ENCODE results near the gene CHI3L1.

GRCh38 chr1:203202431-203203245 lies 16.1 kb upstream of the CHI3L1 start:
- TF ChIP-seq CTCF (IDR thresholded peaks at IDR 0.05; ENCODE audit: insufficient read depth, low read length, poor library complexity, severe bottlenecking) (no peak), EZH2phosphoT487 (conservative IDR thresholded peaks at IDR 0.05; ENCODE audit: low read length) (no peak)

Data from SU-DHL-6 (cell line).